Activated naive CD8-positive, alpha-beta T cell treated with anti-CD3 and anti-CD28 coated beads, Interleukin-2, amount 50 U/mL, for 24 hours (primary cell): ENCODE results near the gene CHRNE.
A peak's percentile ranks its signal among the peaks of the same experiment; 100 is the strongest.
"Not testable (repeated sequence)": the region's sequence is repeated elsewhere in the genome, so short reads cannot be mapped to it uniquely, and the experiment has no call there.

Source experiments
- ATAC-seq: fragments of 150-1000 bp; cut with Tn5 transposase; one replicate; pipeline ENCODE4 v1.10.0; 2021
- DNase-seq: peaks from one replicate; pipeline ENCODE4 v3.0.0; 2021
- H3K27ac Mint-ChIP-seq: one replicate; pipeline ENCODE4 v1.8.0; 2021; ENCODE audit warnings: mild to moderate bottlenecking, mixed read lengths
- H3K27me3 Mint-ChIP-seq: one replicate; pipeline ENCODE4 v1.8.0; 2021; ENCODE audit warnings: mixed read lengths
- H3K36me3 Mint-ChIP-seq: one replicate; pipeline ENCODE4 v1.8.0; 2021; ENCODE audit warnings: low read depth, mixed read lengths
- H3K4me1 Mint-ChIP-seq: one replicate; pipeline ENCODE4 v1.8.0; 2021; ENCODE audit warnings: mixed read lengths
- H3K4me3 Mint-ChIP-seq: one replicate; pipeline ENCODE4 v1.8.0; 2021; ENCODE audit warnings: mild to moderate bottlenecking, moderate library complexity, mixed read lengths
- H3K9me3 Mint-ChIP-seq: one replicate; pipeline ENCODE4 v1.8.0; 2021; ENCODE audit warnings: mixed read lengths

The CHRNE gene

GRCh38 chr17:4863321-4863720, 39.6 kb downstream of the CHRNE start:
- H3K4me1 Mint-ChIP-seq, result peaks cover 5% of the 10 kb centered on the region
- H3K36me3 Mint-ChIP-seq, result peaks cover 4% of the 10 kb centered on the region
- no peak overlapping the region for H3K27ac Mint-ChIP-seq
- H3K27me3 Mint-ChIP-seq, result no peaks in the 10 kb centered on the region
- ATAC-seq (no peak), DNase-seq (no peak)
- no peak overlapping the region for H3K4me3 Mint-ChIP-seq
- no peaks in the 10 kb centered on the region for H3K9me3 Mint-ChIP-seq

GRCh38 chr17:4862720-4863119, 40.2 kb downstream of the CHRNE start:
- Mint-ChIP-seq H3K4me3 (no peak overlapping the region), H3K27me3 (no peaks in the 10 kb centered on the region), H3K36me3 (peaks cover 4% of the 10 kb centered on the region), H3K27ac (no peak overlapping the region), H3K9me3 (no peaks in the 10 kb centered on the region), H3K4me1 (peaks cover 5% of the 10 kb centered on the region)
- DNase-seq, result no peak
- no peak for ATAC-seq

- Mint-ChIP-seq H3K36me3 (peaks cover 4% of the 10 kb centered on the region), H3K4me1 (peaks cover 5% of the 10 kb centered on the region), H3K9me3 (no peaks in the 10 kb centered on the region), H3K27me3 (no peaks in the 10 kb centered on the region), H3K27ac (no peak overlapping the region), H3K4me3 (no peak overlapping the region)
- DNase-seq (no peak), ATAC-seq (no peak)
Observed at GRCh38 chr17:4861052-4861451, 41.8 kb downstream of the CHRNE start.

GRCh38 chr17:4860651-4861050, 42.2 kb downstream of the CHRNE start:
- Mint-ChIP-seq H3K36me3 (peaks cover 4% of the 10 kb centered on the region), H3K4me1 (peaks cover 5% of the 10 kb centered on the region), H3K27ac (no peak overlapping the region), H3K4me3 (no peak overlapping the region), H3K27me3 (no peaks in the 10 kb centered on the region), H3K9me3 (no peaks in the 10 kb centered on the region)
- DNase-seq (no peak), ATAC-seq (no peak)

- Mint-ChIP-seq H3K27ac (no peak overlapping the region), H3K36me3 (peaks cover 4% of the 10 kb centered on the region), H3K4me1 (peaks cover 5% of the 10 kb centered on the region), H3K4me3 (no peak overlapping the region), H3K27me3 (no peaks in the 10 kb centered on the region), H3K9me3 (no peaks in the 10 kb centered on the region)
- DNase-seq (no peak), ATAC-seq (no peak)
Observed at GRCh38 chr17:4859816-4860625, 42.9 kb downstream of the CHRNE start.

- Mint-ChIP-seq H3K36me3 (peaks cover 7% of the 10 kb centered on the region), H3K4me3 (no peak overlapping the region), H3K4me1 (peaks cover 12% of the 10 kb centered on the region), H3K27ac (no peak overlapping the region), H3K27me3 (no peaks in the 10 kb centered on the region), H3K9me3 (no peaks in the 10 kb centered on the region)
- DNase-seq (no peak), ATAC-seq (no peak)
Observed at GRCh38 chr17:4858882-4859260, 44.0 kb downstream of the CHRNE start.

GRCh38 chr17:4858068-4858881, 44.6 kb downstream of the CHRNE start:
- DNase-seq (no peak), ATAC-seq (no peak)
- no peak overlapping the region for H3K4me3 Mint-ChIP-seq
- H3K4me1 Mint-ChIP-seq, result peaks cover 12% of the 10 kb centered on the region
- H3K27ac Mint-ChIP-seq, result no peak overlapping the region
- H3K27me3 Mint-ChIP-seq, result no peaks in the 10 kb centered on the region
- peaks cover 7% of the 10 kb centered on the region for H3K36me3 Mint-ChIP-seq
- no peaks in the 10 kb centered on the region for H3K9me3 Mint-ChIP-seq

- not testable (repeated sequence) for DNase-seq, H3K9me3 Mint-ChIP-seq, H3K27ac Mint-ChIP-seq, ATAC-seq, H3K27me3 Mint-ChIP-seq, H3K4me3 Mint-ChIP-seq, H3K36me3 Mint-ChIP-seq
- peaks cover 12% of the 10 kb centered on the region for H3K4me1 Mint-ChIP-seq
Observed at GRCh38 chr17:4857347-4857746, 45.6 kb downstream of the CHRNE start.

- H3K4me3 Mint-ChIP-seq, result no peak overlapping the region
- peaks cover 16% of the 10 kb centered on the region for H3K4me1 Mint-ChIP-seq
- no peak overlapping the region for H3K27ac Mint-ChIP-seq
- no peaks in the 10 kb centered on the region for H3K27me3 Mint-ChIP-seq
- H3K9me3 Mint-ChIP-seq, result peaks cover 5% of the 10 kb centered on the region
- ATAC-seq (no peak), DNase-seq (no peak)
- peaks cover 10% of the 10 kb centered on the region for H3K36me3 Mint-ChIP-seq
Observed at GRCh38 chr17:4856937-4857314, 46.0 kb downstream of the CHRNE start.

- no peak for ATAC-seq
- no peaks in the 10 kb centered on the region for H3K27me3 Mint-ChIP-seq
- no peak overlapping the region for H3K4me3 Mint-ChIP-seq
- DNase-seq, result no peak
- H3K36me3 Mint-ChIP-seq, result peaks cover 10% of the 10 kb centered on the region
- H3K4me1 Mint-ChIP-seq, result peaks cover 17% of the 10 kb centered on the region
- peaks cover 6% of the 10 kb centered on the region for H3K9me3 Mint-ChIP-seq
- no peak overlapping the region for H3K27ac Mint-ChIP-seq
Observed at GRCh38 chr17:4856271-4856936, 46.5 kb downstream of the CHRNE start.

- DNase-seq (no peak), ATAC-seq (no peak)
- Mint-ChIP-seq H3K4me3 (no peak overlapping the region), H3K27me3 (no peaks in the 10 kb centered on the region), H3K36me3 (peaks cover 7% of the 10 kb centered on the region), H3K27ac (no peak overlapping the region), H3K9me3 (peaks cover 6% of the 10 kb centered on the region), H3K4me1 (peaks cover 22% of the 10 kb centered on the region)
Observed at GRCh38 chr17:4854111-4854681, 48.7 kb downstream of the CHRNE start.

- Mint-ChIP-seq H3K9me3 (peaks cover 6% of the 10 kb centered on the region), H3K4me1 (peaks cover 18% of the 10 kb centered on the region), H3K4me3 (no peak overlapping the region), H3K27ac (no peak overlapping the region), H3K27me3 (no peaks in the 10 kb centered on the region), H3K36me3 (peaks cover 7% of the 10 kb centered on the region)
- no peak for DNase-seq
- ATAC-seq, result no peak
Observed at GRCh38 chr17:4853208-4853671, 49.7 kb downstream of the CHRNE start.

GRCh38 chr17:4852567-4853207, 50.2 kb downstream of the CHRNE start:
- Mint-ChIP-seq H3K27ac (peak overlapping the region; percentile 70), H3K27me3 (no peaks in the 10 kb centered on the region), H3K9me3 (peaks cover 6% of the 10 kb centered on the region), H3K4me1 (peaks cover 18% of the 10 kb centered on the region), H3K36me3 (peaks cover 7% of the 10 kb centered on the region), H3K4me3 (no peak overlapping the region)
- DNase-seq (no peak), ATAC-seq (no peak)

GRCh38 chr17:4851084-4851483, 51.8 kb downstream of the CHRNE start:
- no peak overlapping the region for H3K27ac Mint-ChIP-seq
- H3K9me3 Mint-ChIP-seq, result peaks cover 6% of the 10 kb centered on the region
- H3K36me3 Mint-ChIP-seq, result peaks cover 7% of the 10 kb centered on the region
- H3K27me3 Mint-ChIP-seq, result no peaks in the 10 kb centered on the region
- peaks cover 18% of the 10 kb centered on the region for H3K4me1 Mint-ChIP-seq
- no peak overlapping the region for H3K4me3 Mint-ChIP-seq
- ATAC-seq, result no peak
- DNase-seq, result no peak
